Cardiac fibroblast (primary cell): ENCODE data around the gene ELAVL1.
A peak's percentile ranks its signal among the peaks of the same experiment; 100 is the strongest.

Experiments used
- DNase-seq, 2 donors: peaks; one replicate each; pipeline versions ENCODE4 v3.0.0 to v3.0.0-alpha.2; 2010; ENCODE audit warnings: low read depth in 2 of 2
- H3K4me3 ChIP-seq, 2 donors: replicated peaks in 1 of 2; 1 replicate in 1 of 2; 2 replicates in 1 of 2; pipeline ENCODE4 v1.5.1; 2011; ENCODE audit warnings: low read depth in 2 of 2, low read length in 2 of 2, mild to moderate bottlenecking in 2 of 2, moderate library complexity in 1 of 2
- TF ChIP-seq, protein P1 (sequence below): IDR thresholded peaks from one replicate; pipeline ENCODE4 v1.5.1; 2011; ENCODE audit warnings: low read depth, mild to moderate bottlenecking, low read length, inconsistent platforms

ELAVL1 gene

DNA sequence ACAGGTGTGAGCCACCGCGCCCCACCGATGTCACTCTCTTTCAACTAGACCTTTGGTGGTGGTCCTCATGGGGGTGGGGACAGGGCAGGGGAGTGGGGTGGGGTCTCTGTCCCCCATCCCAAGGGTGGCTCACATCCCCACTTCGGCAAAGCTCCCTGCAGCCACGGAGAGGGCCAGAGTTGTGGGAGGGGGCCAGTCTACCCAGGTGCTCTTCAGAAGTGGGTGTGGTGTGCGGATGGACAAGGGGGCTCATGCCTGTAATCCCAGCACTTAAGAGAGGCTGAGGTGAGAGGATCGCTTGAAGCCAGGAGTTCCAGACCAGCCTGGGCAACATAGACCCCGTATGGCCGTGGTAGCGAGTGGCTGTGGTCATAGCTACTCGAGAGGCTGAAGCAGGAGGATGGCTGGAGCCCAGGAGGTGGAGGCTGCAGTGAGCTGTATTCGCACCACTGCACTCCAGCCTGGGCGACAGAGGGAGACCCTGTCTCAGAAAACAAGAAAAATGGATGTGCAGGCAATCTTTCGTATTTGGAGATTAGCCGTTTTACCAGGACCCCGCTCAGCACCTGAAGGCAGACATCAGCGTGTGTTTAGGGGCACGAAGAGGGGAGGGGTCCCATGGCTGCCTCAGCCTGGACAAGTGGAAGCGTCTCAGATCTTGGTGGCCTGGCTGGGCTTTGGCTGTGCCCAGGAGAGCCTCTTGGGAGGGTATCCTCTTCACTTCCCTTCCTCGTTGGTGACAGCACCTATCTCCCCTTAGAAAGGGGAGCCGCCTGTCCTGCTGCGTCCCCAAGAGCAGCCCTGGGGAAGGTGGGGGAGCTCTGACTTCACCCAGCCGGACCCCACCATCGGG, 90.0 kb downstream of the ELAVL1 start:
- peak overlapping the region in 1 of 2 donors; percentile 40 for H3K4me3 ChIP-seq
- DNase-seq: no peak
- TF ChIP-seq, protein P1, sequence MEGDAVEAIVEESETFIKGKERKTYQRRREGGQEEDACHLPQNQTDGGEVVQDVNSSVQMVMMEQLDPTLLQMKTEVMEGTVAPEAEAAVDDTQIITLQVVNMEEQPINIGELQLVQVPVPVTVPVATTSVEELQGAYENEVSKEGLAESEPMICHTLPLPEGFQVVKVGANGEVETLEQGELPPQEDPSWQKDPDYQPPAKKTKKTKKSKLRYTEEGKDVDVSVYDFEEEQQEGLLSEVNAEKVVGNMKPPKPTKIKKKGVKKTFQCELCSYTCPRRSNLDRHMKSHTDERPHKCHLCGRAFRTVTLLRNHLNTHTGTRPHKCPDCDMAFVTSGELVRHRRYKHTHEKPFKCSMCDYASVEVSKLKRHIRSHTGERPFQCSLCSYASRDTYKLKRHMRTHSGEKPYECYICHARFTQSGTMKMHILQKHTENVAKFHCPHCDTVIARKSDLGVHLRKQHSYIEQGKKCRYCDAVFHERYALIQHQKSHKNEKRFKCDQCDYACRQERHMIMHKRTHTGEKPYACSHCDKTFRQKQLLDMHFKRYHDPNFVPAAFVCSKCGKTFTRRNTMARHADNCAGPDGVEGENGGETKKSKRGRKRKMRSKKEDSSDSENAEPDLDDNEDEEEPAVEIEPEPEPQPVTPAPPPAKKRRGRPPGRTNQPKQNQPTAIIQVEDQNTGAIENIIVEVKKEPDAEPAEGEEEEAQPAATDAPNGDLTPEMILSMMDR: no peak

DNA sequence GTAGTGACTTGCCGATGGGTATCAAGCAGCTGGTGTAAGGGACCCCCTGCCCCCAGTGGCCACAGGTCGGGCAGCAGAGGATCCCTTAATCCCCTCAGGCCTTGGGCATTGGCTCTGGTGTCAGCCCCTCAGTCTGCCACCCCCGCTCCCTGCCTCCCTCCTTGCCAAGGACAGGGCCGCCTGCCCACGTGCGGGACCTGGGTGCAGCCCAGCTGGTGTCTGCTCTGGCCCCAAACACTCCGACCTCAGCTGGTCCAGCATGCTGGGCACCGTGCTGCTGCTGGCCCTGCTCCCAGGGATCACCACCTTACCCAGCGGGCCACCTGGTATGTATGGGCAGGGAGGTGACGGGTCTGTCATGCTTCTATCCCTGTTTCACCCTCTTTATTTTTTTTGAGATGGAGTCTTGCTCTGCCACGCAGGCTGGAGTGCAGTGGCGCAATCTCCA, 90.8 kb downstream of the ELAVL1 start, which contains the start of gene TGFBR3L:
TGFBR3L (plus strand) TSS at position 233 of the 448 bp plus-strand sequence.
- DNase-seq: no peak
- TF ChIP-seq, protein P1: no peak
- H3K4me3 ChIP-seq: no peak within 1 kb of the TSS

DNA sequence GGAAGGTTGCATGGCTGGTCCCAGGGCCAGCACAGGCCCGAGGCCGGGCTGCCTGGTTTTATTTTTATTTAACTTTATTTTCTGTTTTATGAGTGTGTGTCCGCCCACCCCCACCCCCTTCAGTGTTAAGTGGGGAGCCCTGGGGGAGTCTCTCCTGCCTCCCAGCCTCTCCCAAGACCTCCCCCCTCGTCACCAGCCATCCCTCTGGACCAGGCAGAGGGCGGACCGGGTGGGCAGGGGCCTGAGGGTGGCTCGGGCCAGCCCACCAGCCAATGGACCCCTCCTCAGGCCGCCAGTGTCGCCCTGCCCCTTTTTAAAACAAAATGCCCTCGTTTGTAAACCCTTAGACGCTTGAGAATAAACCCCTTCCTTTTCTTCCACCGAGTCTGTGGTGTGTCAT, 91.3 kb downstream of the ELAVL1 start:
- DNase-seq: no peak
- no peak overlapping the region for H3K4me3 ChIP-seq
- TF ChIP-seq, protein P1: no peak

DNA sequence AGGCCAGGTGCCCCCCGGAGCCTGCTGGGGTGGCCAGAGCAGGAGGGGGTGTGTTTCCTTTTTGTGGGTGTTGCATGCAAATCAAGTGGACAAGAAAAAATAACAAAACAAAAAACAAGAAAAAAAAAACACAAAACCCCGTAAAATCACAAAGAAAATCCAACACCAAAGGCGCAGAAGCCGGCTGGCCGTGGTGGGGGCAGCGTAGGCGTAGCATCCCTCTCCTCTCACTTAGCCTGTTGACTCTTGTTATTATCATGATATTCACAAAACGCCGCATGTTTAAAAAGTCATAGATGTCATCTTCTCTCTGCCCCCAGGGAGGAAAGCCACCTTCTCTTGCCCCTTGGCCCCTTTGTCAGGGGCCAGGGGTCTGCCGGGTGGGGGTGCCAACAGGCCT, 91.8 kb downstream of the ELAVL1 start:
- TF ChIP-seq, protein P1: no peak
- no peak for DNase-seq
- no peak overlapping the region for H3K4me3 ChIP-seq

DNA sequence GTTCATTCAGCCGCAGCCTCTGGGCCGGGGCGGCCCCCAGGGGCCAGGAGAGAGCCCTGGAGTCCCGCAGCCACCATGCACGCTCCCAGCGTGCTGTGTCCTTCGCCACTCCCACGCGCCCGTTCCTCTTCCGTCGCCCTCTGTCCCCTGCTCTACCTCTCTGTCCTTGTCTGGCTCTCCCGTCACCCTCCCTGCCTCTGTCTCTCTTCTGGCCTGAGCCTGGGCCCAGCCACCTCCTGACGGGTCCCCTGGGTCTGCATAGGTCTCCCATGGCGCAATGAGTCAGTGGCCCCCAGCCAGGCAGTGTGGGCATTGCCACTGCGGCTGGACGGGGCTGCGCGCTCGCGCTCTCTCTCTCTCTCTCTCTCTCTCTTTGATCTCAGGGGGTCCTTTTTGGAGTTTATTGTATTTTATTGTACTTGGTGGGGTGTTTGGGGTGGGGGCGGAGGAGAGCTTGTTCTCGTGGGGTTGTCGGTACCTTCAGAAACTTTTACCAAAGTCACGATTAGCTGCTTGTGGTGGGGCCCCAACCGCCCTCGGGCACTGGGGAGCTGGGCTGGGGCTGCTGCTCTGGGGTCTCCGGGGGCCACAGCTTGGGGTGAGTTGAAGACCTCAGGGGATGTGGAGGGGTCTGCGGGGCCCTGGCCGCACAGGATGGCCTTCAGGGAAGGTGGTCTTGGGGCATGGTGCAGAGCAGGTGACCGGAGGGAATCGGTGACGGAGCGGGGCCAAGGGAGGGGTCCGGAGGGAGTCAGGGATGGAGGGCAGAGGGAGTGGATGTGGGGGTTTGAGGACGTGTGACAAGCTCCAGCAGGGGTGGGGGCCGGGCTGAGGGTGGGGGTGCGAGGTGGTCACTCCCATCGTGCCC, 92.5 kb downstream of the ELAVL1 start:
- DNase-seq: no peak
- TF ChIP-seq, protein P1: no peak
- no peak overlapping the region for H3K4me3 ChIP-seq

DNA sequence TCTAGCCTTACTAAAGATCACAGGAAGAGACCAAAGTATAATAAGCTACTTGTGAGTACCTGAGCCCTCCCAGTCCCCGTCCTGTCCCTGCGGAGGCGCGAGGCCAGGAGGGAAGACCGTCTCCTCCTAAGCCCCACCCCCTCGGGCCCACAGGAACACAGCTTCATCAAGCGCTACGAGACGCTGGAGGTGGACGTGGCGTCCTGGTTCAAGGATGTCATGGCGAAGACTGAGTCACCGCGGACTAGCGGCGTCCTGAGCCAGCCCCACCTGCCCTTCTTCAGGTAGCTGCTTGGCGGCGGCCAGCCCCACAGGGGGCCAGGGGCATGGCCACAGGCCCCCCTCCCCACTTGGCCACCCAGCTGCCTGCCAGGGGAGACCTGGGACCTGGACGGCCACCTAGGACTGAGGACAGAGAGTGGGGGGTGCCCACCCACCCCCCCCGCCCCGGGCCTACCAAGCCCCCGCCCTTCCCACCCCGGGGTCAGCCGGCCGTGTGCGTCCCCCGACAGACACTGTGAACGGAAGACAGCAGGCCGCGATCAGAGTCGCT, 93.2 kb downstream of the ELAVL1 start:
- no peak for DNase-seq
- TF ChIP-seq, protein P1: no peak
- no peak overlapping the region for H3K4me3 ChIP-seq
